Stimulated activated CD8-positive, alpha-beta memory T cell treated with anti-CD3 and anti-CD28 coated beads, Interleukin-7, amount 100 ng/mL, for 1 hour (primary cell): ENCODE data around the gene RASSF1.

ENCODE experiments used
- DNase-seq, 2 donors: peaks; one replicate each; pipeline ENCODE4 v3.0.0-alpha.2; 2020; ENCODE audit warnings: low read depth in 2 of 2

The RASSF1 gene

DNA sequence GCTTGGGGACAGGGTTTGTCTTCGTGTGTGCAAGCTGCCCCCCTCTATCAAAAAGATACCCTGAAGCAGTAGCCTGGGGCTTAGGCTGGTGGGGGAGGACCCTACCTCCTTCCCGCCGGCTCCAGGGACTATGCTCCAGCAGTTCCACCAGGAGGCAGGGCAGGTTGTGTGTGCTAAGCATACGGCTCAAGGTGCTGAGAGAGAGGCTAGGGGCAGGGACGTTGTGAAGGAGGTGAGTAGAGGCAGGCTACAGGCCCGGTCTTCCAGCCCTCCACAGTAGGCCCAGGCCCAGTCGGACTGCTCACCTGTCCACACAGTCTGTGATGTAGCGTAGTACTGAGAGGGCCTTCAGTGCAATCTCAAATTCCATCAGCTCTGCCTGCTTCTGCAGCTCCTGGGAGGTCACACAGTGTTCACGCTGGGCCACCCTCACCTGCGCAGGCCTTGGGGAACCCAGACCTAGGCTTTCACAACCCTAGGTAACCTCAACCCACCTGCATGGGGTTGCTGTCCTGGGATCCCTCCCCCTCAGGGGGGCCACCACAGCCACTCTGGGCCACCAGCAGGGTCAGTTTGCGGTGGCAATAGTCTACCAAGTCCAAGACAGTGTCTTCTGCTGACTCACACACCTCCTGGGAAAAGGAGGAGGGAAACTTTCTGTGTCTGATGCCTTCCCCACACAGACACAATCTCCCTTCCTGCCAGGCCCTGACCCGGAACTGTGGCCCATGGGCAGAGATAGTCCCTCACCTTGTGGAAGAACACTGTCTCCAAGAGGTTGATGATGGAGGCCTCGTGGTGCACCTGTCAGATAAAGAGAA is 2.4 kb upstream of the RASSF1 start:
- no peak for DNase-seq

DNA sequence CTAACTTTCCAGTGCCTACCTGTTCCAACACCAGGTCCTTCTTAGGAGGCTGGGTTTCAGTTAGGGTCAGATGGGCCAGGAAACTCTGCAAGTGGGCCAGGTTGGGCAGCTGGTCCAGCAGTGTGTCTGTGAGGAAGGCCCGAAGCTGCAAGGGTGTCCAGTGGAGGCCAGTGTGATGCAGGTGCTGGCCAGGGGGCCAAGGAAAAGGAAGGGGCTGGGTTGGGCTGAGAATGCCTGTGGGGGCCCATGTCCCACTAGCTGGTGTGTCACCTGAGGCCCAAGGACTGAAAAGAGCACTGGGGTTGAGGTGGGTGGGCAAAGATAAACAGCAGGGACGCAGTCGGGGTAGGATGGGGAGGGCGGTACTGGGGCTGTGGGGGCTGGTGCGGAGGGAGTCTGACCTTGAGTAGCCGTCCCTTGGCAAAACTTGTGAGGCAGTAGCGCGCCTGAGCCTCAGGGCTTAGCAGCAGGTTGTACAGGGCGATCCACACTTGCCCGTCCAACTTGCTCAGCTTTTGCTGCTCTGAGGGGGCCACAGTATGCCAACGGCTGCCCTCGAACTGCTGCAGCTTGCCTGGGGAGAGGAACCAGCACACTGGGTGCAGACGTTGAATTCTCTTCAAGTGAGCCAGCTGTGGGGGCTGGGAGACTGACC is 1.5 kb upstream of the RASSF1 start:
- no peak for DNase-seq

DNA sequence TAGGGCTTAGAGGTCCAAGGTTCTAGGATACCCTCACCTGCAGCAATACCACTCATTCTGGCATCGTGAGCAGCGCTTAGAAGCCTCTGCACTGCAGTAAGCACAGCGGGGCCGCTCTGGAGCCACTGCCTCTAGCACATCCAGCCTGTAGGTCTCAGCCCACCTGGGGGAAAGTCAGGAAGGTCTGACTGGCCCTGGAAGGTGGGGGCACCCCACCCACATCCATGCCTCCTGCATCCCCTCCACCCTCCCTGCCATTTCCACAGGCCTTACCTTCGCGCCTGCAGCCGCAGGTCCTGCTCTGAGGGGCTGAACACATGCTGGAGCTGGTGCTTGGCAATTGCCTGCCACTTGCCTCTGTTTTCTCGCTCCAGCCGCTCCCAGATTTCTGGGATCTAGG is 901 bp upstream of the RASSF1 start:
- DNase-seq = no peak

DNA sequence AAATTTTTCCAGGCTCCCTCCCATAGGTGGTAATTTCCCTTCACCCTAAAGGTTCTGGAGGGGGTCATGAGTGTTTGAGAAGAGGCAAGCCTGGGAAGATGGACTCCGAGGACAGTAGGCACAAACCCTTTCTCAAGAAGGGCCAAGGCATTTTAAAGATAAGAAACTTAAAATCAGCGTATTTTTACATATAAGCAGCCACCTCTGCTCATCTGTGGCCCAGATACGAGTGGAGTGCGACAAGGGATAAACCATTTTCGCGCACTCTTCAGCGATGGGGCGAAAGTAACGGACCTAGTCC is 539 bp downstream of the RASSF1 start:
- DNase-seq = no peak

DNA sequence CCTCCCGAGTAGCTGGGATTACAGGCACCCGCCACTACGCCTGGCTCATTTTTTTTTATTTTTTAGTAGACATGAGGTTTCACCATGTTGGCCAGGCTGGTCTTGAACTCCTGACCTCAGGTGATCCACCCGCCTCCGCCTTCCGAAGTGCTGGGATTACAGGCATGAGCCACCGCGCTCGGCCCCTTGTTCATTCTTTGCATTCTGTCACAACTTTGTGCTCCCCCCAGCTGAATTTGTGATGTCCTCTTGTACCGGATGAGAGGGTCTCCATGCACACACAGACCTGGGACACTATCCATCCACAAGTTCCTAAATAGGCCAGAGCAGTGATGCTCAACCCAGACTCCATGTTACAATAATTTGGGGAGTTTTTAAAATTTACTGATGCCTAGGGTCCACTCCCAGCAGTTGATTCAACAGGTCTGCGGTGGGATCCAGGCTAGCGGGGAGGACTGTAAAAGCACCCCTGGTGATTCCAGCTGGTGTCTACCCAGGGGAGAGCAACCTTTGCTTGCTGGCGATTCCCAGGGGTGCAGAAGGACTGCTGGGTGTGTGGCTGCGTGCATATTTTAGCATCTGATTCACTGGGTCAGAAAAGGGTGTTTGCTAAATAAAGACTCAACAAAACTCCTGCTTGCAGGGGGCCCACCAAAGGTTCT is 1.0 kb downstream of the RASSF1 start:
- DNase-seq = no peak

DNA sequence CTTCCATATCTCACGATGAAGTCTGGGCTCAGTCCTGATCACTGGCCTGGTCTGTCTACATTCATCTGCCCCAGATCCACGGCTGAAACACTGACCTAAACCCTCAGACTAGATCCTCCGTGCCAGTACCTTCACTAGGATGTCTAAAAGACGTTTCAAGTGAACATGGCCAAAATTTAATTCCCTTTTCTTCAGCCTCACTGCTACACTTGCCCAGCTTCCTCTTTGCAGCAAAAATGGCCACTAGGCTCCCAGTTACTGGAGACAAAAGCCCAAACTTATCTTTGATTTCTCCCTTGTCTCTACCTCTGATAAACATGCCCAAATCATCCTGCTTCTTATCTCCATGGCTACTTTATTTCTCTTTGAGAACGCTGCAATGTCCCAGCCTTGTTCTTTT is 1.7 kb downstream of the RASSF1 start:
- DNase-seq = no peak

DNA sequence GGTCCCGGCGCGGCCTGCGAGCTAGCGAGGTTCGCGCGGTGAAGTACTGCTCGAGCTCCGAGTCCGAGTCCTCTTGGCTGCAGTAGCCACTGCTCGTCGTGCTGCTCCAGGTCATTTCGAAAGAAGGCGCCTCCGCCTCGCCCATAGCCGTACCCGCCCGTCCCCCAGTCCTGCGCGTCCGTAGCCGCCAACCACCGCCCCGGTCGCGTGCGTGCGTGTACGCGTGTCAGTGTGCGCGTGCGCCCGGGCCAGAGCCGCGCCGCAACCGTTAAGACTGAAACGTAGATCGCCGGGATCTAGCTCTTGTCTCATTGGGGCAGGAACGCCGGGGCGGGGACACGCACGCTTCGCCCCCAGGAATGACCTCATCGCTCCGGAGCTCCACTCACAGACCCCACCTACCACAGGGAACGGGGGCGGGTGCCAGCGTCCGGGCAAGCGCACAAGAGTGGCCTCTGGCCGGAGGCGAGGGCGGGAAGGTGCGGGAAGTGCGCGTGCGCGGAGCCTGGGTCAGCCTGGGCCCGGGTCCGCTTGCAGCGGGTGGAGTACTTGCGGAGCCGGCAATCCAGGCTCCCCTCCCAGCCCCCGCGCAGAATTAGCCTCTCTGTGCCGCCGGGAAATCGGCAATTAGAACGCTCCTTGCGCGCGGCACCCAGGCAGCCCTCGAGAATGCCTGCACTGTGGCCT is 3.3 kb downstream of the RASSF1 start:
- peak; percentile 82 to 86 for DNase-seq

DNA sequence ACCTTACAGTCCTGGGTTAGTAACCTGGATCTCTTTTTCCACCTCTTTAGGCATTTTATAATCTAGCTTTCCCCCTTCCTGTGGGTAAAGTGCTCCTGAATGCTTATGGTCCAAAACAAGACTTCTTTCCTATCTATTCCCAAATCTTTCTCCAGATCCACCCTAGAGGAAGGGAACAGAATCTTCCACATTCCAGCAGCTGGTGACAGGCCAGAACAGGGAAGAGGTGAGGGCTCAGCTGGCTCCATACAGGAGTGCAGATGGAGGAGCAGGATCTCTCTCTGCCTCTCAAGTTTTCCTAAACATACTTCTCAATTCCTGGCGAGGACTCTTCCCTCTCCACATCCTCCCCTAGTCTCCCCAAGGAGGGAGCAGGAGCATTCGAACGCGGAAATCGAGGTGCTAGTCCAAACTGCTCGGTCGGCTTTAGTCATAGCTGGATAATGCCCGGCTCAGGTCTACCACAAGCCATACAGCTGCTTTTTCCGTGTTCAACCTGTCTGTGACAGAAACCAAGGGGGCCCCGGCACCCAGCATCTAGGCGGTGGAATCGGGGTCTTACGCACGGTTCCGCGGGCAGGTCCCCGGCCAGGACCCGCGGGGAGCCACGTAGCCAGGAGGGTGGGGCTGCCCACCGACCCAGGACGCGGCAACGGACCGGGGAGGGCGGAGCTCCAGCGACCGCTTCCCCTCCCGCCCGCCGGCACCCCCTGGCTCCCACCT is 4.0 kb downstream of the RASSF1 start:
- DNase-seq = no peak

DNA sequence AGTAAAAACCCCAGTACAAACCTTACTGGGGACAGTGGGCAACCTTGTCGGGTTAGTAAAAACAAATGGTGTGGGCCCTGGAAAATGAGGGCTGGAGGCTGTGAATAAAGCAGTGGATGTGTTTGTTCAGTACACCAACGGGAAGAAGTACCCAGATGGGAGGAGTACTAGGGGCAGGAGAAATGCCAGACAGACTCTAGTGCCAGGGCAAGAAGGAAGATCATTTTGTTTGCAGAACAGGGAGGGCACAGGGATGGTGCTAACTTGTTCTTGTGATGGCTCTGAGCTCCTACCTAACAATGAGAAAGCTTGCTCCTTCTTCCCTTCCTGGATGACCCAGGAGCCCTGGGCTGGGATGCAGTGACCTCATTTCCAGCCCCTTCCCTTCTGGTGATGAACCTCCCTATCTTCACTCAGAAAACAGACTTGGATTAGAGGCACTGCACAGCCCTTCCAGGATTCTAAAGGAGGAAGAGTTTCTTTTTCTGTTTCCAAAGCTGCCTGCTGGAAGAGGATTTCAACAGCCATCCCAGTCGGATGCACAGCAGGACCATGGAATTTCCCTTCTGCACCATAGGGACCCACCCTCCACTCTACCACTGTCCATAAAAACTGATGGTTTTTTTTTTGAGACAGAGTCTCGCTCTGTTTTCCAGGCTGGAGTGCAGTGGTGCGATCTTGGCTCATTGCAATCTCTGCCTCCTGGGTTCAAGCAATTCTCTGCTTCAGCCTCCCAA is 6.1 kb downstream of the RASSF1 start:
- no peak for DNase-seq

DNA sequence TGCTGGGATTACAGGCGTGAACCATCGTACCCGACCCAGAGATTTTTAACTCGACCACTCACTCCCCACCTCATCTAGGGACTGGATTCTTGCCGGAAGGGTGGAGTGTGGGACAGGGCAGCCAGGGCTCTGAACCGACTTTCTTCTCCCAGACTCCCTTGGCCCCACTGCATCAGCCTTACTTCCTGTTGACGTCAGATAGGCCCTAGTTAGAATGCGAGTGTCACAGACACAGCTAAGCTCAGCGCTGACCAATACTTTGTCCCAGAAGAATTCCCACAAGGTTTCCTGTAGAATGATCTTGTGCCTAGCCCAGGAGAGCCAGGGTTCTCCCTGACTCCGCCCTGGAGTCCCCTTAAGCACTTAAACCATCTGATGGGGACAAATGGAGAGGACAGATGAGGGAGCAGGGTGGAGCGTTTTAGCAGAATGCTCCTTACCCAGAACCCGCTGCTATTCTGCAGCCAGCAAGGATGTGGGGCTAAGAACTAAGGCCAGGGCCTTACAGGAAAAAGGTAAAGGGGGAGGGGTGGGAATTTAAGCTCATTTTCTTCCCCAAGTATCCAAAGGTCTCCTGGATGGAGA is 6.8 kb downstream of the RASSF1 start:
- no peak for DNase-seq

DNA sequence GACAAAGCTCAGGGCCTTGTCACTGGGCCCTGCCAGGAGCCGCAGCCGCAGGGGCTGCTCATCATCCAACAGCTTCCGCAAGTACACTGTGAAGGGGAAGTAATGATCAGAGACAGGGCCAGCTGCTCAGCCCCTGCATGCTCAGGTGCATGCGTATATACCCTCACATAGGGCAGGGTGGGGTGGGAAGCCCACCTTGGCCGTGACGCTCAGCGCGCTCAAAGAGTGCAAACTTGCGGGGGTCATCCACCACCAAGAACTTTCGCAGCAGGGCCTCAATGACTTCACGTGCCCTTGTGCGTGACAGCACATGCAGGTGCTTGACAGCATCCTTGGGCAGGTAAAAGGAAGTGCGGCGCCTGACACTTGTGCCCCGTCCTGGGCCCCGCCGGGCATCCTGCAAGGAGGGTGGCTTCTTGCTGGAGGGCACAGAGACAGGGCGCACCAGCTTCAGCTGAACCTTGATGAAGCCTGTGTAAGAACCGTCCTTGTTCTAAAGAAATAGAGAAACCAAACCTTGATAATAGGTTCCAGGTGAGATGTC is 9.2 kb downstream of the RASSF1 start:
- no peak for DNase-seq

DNA sequence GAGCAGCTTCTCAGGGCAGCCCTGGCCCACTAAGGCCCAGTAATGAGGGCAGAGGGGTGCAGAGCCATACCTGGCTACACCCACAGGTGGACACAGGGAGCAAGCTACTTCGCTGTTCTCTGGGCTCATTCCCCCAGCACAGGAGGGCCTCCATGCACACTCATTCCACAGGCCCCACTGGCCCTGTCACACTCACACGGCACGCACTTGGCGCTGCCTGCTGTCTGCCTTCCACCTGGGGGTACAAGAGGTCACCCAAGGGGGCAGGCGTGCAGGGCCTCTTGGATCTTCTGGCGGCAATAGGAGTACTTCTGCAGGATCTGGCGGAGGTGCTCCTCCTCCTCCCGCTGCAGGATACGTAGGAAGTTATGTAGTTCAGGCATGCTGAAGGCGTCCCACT is 10.3 kb downstream of the RASSF1 start:
- DNase-seq = no peak

DNA sequence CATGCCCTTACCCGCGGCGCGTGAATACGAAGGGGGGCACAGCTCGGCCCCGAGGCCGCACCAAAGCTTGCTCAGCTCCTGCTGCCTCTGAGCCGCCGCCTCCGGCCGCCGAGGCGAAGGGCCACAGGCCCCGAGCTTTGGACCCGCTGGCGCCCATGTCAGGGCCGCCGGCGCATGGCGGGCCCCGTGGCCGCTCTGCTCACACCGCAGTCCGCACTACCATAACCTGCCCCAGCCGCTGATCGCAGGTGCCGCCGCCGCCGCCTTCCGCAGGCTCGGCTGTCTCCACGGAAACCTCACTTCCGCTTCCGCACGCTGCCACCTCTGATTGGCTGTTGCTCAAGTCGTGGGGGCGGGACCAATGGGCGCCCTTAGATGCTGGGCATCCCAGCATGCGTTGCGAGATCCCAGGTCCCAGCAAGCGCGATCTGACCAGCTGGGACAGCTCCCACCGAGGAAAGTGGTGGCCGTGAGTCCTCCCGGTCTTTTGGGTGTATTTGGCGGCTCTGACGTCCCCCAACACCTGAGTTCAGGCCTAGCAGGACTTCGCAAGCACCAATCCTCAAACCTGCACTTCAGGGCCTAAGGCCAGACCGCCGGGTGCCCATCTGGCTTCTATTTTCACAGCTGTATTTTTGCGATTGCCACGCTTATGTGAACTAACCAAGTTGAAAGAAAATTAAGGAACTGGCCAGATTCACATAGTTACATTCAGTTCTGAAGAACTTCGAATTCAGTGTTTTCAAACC is 12.5 kb downstream of the RASSF1 start, which contains the start of gene TUSC2:
Gene TUSC2 (minus strand): TSS at position 281 of the 749 bp plus-strand sequence. CDS start 124 bp downstream, at position 157.
- peak; percentile 87 to 91 for DNase-seq

DNA sequence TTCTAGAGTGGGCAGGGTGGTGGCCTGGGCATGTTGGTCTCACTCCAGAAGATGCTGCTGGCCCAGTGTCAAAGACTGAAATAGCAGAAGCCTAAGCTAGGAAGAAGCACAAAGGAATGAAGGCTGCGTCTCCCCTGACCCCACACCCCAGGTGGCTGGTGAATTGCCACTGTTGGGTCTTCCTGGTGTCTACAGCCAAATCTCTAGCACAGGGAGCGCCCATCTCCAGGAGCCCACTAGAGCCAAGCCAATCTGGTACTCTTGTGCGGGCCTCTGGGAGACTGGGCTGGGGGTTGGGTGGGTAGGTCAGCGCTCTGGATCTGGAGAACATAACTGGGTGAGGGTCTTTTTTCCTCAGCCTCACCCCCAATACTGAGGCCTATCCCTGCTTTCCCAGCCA is 13.5 kb downstream of the RASSF1 start:
- DNase-seq = no peak

DNA sequence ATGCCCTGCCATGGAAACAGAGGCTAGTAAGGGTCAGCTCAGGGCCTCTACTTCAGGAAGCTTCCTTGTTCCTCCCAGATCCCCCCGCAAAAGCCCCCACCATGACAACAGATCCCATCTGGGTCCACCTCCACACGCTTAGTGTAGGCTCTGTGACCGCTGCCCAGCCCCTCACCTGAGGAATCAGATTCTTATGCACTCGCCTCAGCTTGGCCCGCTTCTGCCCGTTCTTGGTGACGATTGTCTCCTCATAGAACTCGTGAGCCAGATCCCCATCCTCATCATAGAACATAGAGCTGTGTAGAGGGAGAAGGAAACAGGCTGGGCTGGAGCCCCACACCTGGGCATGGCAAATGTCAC is 14.5 kb downstream of the RASSF1 start:
- DNase-seq = no peak

DNA sequence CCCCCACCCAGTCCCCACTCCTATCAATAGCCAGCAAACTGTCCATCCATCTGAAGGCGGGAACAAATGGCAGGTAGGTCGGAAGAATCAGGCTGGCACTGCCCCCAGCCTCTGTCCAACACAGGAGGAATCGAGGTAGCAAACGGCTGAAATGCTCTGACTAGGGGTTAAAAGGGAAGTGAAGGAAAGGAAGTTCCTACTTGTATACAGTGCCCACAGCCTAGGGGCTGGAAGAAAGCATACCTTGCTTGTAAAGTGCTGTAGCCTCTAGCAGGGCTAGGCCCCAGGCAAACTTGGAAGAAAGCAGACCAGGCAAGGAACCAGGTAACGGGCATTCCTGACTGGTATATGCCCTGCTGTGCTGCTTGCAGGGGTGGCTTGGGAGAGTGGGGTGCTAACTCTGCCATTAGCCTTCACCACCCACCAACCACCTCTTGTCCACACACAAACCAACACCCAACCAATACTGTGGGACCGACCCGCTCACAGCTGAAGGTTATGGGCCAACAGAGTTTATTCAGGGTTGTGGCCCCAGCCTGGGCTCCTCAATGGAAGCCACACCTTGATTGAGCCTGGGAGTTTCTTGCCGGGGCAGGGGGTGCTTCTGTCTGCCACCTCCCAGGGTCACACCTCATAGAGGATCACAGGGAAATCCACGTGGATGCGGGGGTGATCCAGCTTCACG is 15.0 kb downstream of the RASSF1 start:
- DNase-seq = no peak

DNA sequence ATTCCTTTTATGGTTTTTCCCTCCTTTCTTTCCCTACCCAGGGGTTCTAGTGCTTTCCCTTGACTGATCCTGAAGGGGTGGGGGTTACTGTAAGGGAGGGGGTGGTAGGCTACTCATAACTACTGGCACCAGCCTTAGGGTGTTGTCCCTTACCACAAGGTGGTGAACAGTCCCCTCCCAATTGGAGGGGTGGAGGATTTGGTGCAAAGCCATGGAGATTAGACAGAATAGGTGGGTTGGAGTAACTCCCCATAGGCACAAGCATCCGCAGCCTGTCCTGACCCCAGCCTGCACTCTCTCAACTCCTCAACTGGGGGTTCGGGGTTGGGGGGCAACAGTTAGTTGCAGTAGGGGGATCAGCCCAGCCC is 15.5 kb downstream of the RASSF1 start:
- no peak for DNase-seq

DNA sequence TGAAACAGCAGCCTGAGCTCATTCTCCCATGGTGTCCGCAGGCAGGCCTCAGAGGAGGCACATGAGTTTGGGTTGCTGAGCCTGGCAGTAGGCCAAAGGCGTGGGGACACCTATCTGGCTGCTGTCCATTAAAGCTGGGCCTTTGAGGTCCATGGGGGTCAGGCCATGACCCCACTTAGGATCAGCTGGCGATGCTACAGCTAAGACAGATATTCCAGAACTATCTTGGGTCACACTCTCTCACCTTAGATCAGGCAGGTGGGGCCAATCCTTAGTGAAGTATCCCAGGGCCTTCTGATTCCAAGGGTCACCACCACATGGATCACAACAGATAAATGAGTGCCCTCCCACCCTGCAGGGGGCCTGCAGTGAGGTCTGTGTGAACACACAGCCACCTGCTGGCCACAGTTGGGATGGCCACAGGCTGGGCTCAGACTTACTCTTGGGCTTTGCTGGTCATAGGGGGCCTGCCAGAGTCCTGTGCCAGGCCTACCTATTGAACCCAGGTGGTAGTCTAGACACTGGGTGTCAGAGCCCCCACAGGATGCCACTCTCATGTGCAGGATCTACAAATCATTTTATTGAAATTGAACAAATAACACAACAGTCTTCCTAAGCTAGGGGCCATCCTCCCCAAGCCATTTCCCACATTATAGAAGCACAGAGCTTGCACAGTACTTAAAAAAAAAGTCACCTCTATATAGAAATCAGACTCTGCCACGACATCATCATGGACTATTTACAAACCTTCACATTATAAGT is 16.1 kb downstream of the RASSF1 start:
- DNase-seq = peak in 1 of 2 donors; percentile 30
